CD4-positive, alpha-beta T cell treated with Interleukin-4 for 1 hour (primary cell): ENCODE measurements around the gene SIK2.

Experiments
- DNase-seq, 2 donors: peaks; one replicate each; pipeline ENCODE4 v3.0.0-alpha.2; 2020 to 2022

SIK2 gene

GRCh38 chr11:111734101-111734953 lies 132.1 kb downstream of the SIK2 start:
- no peak for DNase-seq

GRCh38 chr11:111734954-111735261 lies 132.7 kb downstream of the SIK2 start:
- no peak for DNase-seq

- DNase-seq: no peak
Observed at GRCh38 chr11:111735262-111736116, 133.2 kb downstream of the SIK2 start.

- DNase-seq: no peak
Observed at GRCh38 chr11:111736181-111736590, 133.9 kb downstream of the SIK2 start.

GRCh38 chr11:111736621-111737443 lies 134.6 kb downstream of the SIK2 start:
- no peak for DNase-seq

- DNase-seq: no peak
Observed at GRCh38 chr11:111737444-111738210, 135.4 kb downstream of the SIK2 start.

GRCh38 chr11:111739299-111739698 lies 137.1 kb downstream of the SIK2 start:
- DNase-seq: no peak

- no peak for DNase-seq
Observed at GRCh38 chr11:111741751-111742150, 139.5 kb downstream of the SIK2 start.

GRCh38 chr11:111743700-111744099 lies 141.5 kb downstream of the SIK2 start:
- DNase-seq: no peak

- DNase-seq: no peak
Observed at GRCh38 chr11:111745719-111746504, 143.7 kb downstream of the SIK2 start.

GRCh38 chr11:111748035-111748804 lies 146.0 kb downstream of the SIK2 start:
- DNase-seq: no peak

- no peak for DNase-seq
Observed at GRCh38 chr11:111749646-111750045, 147.4 kb downstream of the SIK2 start.

- no peak for DNase-seq
Observed at GRCh38 chr11:111756097-111756496, 153.8 kb downstream of the SIK2 start.

GRCh38 chr11:111759376-111759775 lies 157.1 kb downstream of the SIK2 start:
- no peak for DNase-seq

GRCh38 chr11:111759778-111760407 lies 157.6 kb downstream of the SIK2 start:
- DNase-seq: no peak

GRCh38 chr11:111761036-111761435 lies 158.8 kb downstream of the SIK2 start:
- DNase-seq: no peak

GRCh38 chr11:111762526-111762925 lies 160.3 kb downstream of the SIK2 start:
- DNase-seq: no peak

GRCh38 chr11:111762981-111763643 lies 160.9 kb downstream of the SIK2 start:
- DNase-seq: no peak

GRCh38 chr11:111764621-111765020 lies 162.4 kb downstream of the SIK2 start:
- DNase-seq: no peak
